OCI-LY3 (cell line): ENCODE results near the gene MIB2.
A peak's percentile ranks its signal among the peaks of the same experiment; 100 is the strongest.

Source experiments
- H2AFZ ChIP-seq: fragments of 200-600, 300-600 bp; shearing (Covaris generic); 2 replicates; pipeline ENCODE4 v1.6.0; 2014; ENCODE audit warnings: antibody characterized with exemption, low read depth, low read length
- H3K27ac ChIP-seq: fragments of 200-600, 300-600 bp; sonication (generic); 2 replicates; pipeline ENCODE4 v1.5.1; 2014; ENCODE audit warnings: mild to moderate bottlenecking, low read length, moderate library complexity, mixed read lengths
- H3K27me3 ChIP-seq: fragments of 200-600, 300-600 bp; sonication (generic); 2 replicates; pipeline ENCODE4 v1.6.1; 2014; ENCODE audit warnings: low read depth, low read length, mixed read lengths
- H3K36me3 ChIP-seq: fragments of 200-600, 300-600 bp; sonication (generic); replicated peaks from 2 replicates; pipeline ENCODE3; 2014; ENCODE audit warnings: low read depth, low read length, mixed read lengths
- H3K4me1 ChIP-seq: fragments of 300-600, 200-600 bp; sonication (generic); 2 replicates; pipeline ENCODE4 v1.6.1; 2014; ENCODE audit warnings: low read length, mixed read lengths
- H3K4me2 ChIP-seq: fragments of 200-600, 300-600 bp; sonication (generic); 2 replicates; pipeline ENCODE4 v1.6.1; 2014; ENCODE audit warnings: low read length, mixed read lengths
- H3K4me3 ChIP-seq: fragments of 300-600, 200-600 bp; sonication (generic); 2 replicates; pipeline ENCODE4 v1.5.1; 2014; ENCODE audit warnings: antibody characterized with exemption, mild to moderate bottlenecking, low read length, moderate library complexity
- H3K79me2 ChIP-seq: fragments of 300-600, 200-600 bp; shearing (Covaris generic); 2 replicates; pipeline ENCODE4 v1.6.1; 2014; ENCODE audit warnings: mild to moderate bottlenecking, low read length, mixed read lengths
- H3K9ac ChIP-seq: fragments of 300-600, 200-600 bp; shearing (Covaris generic); 2 replicates; pipeline ENCODE4 v1.6.0; 2014; ENCODE audit warnings: mild to moderate bottlenecking, low read length, moderate library complexity
- H3K9me3 ChIP-seq: fragments of 200-600, 300-600 bp; shearing (Covaris generic); 2 replicates; pipeline ENCODE4 v1.6.1; 2014; ENCODE audit warnings: low read length, mixed read lengths; ENCODE audit not compliant: insufficient read depth
- H4K20me1 ChIP-seq: fragments of 200-600, 300-600 bp; sonication (generic); 2 replicates; pipeline ENCODE4 v1.6.1; 2016; ENCODE audit warnings: low read length, mixed read lengths; ENCODE audit not compliant: insufficient read depth
- EZH2phosphoT487 ChIP-seq: fragments of 200-600 bp; shearing (Covaris generic); IDR thresholded peaks from 2 replicates; pipeline ENCODE4 v1.6.1; 2018; ENCODE audit warnings: antibody characterized with exemption, mixed run types, low read depth
- TF ChIP-seq, protein P1 (sequence below): fragments of 200-600, 300-600 bp; sonication (generic); IDR thresholded peaks from 2 replicates; pipeline ENCODE4 v1.5.1; 2014; ENCODE audit warnings: antibody characterized with exemption, low read length, low read depth

The MIB2 gene

GRCh38 chr1:1578371-1578940 lies 36.8 kb upstream of the MIB2 start:
- H2AFZ ChIP-seq: no peak overlapping the region
- H3K4me3 ChIP-seq: no peak overlapping the region
- no peak overlapping the region for H3K4me2 ChIP-seq

DNA sequence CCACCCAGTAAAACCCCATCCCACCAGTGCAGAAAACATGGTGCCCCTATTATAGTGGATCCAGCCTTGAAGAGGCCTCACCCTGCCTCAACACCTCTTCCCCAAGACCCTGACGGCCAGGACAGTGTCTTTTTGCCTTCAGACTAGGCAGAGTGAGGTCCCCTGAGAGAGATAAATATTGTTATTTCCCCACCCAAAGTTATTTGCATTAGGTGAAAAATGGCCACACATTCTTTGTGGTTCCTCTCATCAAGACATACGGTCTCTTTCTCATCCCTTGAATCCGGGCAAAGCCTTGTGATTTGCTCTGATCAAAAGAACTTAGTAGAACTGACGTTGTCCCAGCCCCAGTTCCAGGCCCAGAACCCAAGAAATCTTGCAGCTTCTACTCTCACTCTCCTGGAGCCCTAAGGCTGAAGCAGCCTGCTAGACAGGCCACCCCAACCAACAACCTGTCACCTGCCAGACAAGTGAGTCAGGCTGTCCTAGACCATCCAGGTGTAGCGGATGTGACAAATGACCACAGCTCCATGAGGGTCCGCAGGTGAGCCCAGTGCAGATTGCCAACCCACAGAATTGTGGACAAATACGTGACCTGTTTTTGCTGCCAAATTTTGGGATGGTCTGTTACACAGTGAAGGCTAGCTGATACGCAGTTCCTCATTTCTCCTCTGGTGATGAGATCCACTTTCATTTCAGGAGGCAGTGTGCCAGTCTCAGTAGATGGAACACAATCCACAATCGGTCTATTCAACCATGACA lies 32.5 kb upstream of the MIB2 start:
- no peaks in the 10 kb centered on the region for H3K36me3 ChIP-seq
- no peaks in the 10 kb centered on the region for H3K79me2 ChIP-seq
- H3K9me3 ChIP-seq: no peaks in the 10 kb centered on the region
- H3K27ac ChIP-seq: no peak overlapping the region
- H3K4me2 ChIP-seq: peak overlapping the region; percentile 5; the same call in 1 of the 2 replicates
- no peak for TF ChIP-seq EZH2phosphoT487
- TF ChIP-seq, protein P1, sequence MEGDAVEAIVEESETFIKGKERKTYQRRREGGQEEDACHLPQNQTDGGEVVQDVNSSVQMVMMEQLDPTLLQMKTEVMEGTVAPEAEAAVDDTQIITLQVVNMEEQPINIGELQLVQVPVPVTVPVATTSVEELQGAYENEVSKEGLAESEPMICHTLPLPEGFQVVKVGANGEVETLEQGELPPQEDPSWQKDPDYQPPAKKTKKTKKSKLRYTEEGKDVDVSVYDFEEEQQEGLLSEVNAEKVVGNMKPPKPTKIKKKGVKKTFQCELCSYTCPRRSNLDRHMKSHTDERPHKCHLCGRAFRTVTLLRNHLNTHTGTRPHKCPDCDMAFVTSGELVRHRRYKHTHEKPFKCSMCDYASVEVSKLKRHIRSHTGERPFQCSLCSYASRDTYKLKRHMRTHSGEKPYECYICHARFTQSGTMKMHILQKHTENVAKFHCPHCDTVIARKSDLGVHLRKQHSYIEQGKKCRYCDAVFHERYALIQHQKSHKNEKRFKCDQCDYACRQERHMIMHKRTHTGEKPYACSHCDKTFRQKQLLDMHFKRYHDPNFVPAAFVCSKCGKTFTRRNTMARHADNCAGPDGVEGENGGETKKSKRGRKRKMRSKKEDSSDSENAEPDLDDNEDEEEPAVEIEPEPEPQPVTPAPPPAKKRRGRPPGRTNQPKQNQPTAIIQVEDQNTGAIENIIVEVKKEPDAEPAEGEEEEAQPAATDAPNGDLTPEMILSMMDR: no peak
- H2AFZ ChIP-seq: no peak overlapping the region
- H4K20me1 ChIP-seq: no peaks in the 10 kb centered on the region
- H3K4me1 ChIP-seq: peaks cover 5% of the 10 kb centered on the region; the same call in 1 of the 2 replicates
- no peak overlapping the region for H3K4me3 ChIP-seq
- H3K9ac ChIP-seq: no peak overlapping the region
- H3K27me3 ChIP-seq: no peaks in the 10 kb centered on the region

More at GRCh38 chr1:1578371-1578940, 36.8 kb upstream of the MIB2 start:
- Histone ChIP-seq H3K9ac (no peak overlapping the region), H4K20me1 (no peaks in the 10 kb centered on the region), H3K9me3 (no peaks in the 10 kb centered on the region), H3K27me3 (no peaks in the 10 kb centered on the region), H3K79me2 (peaks cover 19% of the 10 kb centered on the region), H3K4me1 (peaks cover 11% of the 10 kb centered on the region), H3K27ac (no peak overlapping the region), H3K36me3 (no peaks in the 10 kb centered on the region)
- no peak for TF ChIP-seq EZH2phosphoT487
- TF ChIP-seq, protein P1: no peak

DNA sequence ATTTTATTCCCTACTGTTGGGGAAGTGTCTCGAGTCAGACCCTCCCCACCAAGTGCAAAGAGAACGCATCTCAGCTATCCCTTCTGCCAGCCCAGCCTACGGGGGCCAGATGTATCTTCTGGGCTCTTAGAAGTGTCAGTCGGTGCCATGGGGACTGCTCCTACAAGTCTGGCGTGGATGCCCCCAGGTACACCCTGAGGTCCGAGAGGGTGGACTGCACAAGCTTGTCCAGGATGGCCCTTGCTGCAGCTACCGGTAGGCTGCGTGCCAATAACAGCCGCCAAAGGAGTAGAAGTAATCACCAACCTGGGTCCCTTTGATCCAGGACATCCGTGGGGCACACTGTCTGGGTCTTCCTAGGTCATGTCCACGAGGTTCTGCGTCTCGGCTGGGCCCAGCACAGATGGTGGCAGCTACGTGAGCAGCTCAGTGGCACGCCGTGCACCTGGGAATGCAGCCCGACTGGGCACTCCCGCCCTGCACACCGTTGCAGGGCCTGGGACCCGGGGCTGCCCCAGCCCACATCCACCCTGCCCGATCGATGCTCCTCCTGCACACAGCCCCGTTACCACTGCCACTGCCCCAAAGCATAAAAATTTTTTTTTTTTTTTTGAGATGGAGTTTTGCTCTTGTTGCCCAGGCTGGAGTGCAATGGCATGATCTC lies 31.8 kb upstream of the MIB2 start:
- H3K27ac ChIP-seq: no peak overlapping the region
- H3K4me1 ChIP-seq: peaks cover 5% of the 10 kb centered on the region; the same call in 1 of the 2 replicates
- H3K79me2 ChIP-seq: no peaks in the 10 kb centered on the region
- no peaks in the 10 kb centered on the region for H4K20me1 ChIP-seq
- no peaks in the 10 kb centered on the region for H3K27me3 ChIP-seq
- no peak overlapping the region for H2AFZ ChIP-seq
- no peak for TF ChIP-seq EZH2phosphoT487
- TF ChIP-seq, protein P1: no peak
- no peak overlapping the region for H3K4me3 ChIP-seq
- H3K4me2 ChIP-seq: peak overlapping the region; percentile 5; the same call in 1 of the 2 replicates
- no peaks in the 10 kb centered on the region for H3K36me3 ChIP-seq
- H3K9me3 ChIP-seq: no peaks in the 10 kb centered on the region
- no peak overlapping the region for H3K9ac ChIP-seq

- H3K36me3 ChIP-seq: no peaks in the 10 kb centered on the region
- TF ChIP-seq, protein P1: no peak
- TF ChIP-seq EZH2phosphoT487: no peak
- H3K9me3 ChIP-seq: no peaks in the 10 kb centered on the region
- no peak overlapping the region for H3K4me3 ChIP-seq
- H3K4me1 ChIP-seq: no peaks in the 10 kb centered on the region
- H4K20me1 ChIP-seq: no peaks in the 10 kb centered on the region
- H3K4me2 ChIP-seq: no peak overlapping the region
- no peak overlapping the region for H2AFZ ChIP-seq
- H3K79me2 ChIP-seq: no peaks in the 10 kb centered on the region
- no peak overlapping the region for H3K27ac ChIP-seq
- no peak overlapping the region for H3K9ac ChIP-seq
- H3K27me3 ChIP-seq: peaks cover 5% of the 10 kb centered on the region; the same call in 1 of the 2 replicates
Measured at GRCh38 chr1:1591452-1591851, 23.8 kb upstream of the MIB2 start.
